HEK293 (cell line): Measurements from ENCODE around the gene TRAP1.
A peak's percentile ranks its signal among the peaks of the same experiment; 100 is the strongest.

Experiments used
- CTCF ChIA-PET: fragments of 350-600 bp; formaldehyde crosslinking; extraction: SDS; loops from one replicate; lab custom pipeline; 2021; ENCODE audit warnings: antibody characterized with exemption; lab: Yijun Ruan, JAX
- POLR2A ChIA-PET: fragments of 300-600 bp; formaldehyde crosslinking; extraction: SDS; loops from one replicate; lab custom pipeline; 2020; ENCODE audit warnings: antibody characterized with exemption, inconsistent platforms; lab: Yijun Ruan, JAX
- H3K27ac ChIP-seq: fragments of 200-500 bp; sonication (Bioruptor generic); 2 replicates; pipeline ENCODE4 v1.5.1; 2014; ENCODE audit warnings: low read depth, low read length, control low read depth, inconsistent platforms; ENCODE audit errors: extremely low read depth
- H3K36me3 ChIP-seq, 2 experiments: fragments of 200-500 bp in 1 of 2; sonication (Bioruptor generic) in 1 of 2; 1 replicate in 1 of 2; 2 replicates in 1 of 2; pipeline ENCODE4 v1.5.1; 2014 to 2017; ENCODE audit warnings: inconsistent platforms in 2 of 2, low read length in 2 of 2; ENCODE audit not compliant: control insufficient read depth in 2 of 2, insufficient read depth in 1 of 2
- H3K4me1 ChIP-seq: fragments of 200-500 bp; sonication (Bioruptor generic); 2 replicates; pipeline ENCODE4 v1.5.1; 2014; ENCODE audit warnings: mild to moderate bottlenecking, low read length, inconsistent platforms; ENCODE audit not compliant: control insufficient read depth, insufficient read depth
- H3K4me3 ChIP-seq: 2 replicates; pipeline ENCODE4 v1.5.1; 2011; ENCODE audit warnings: low read depth, mild to moderate bottlenecking, control low read depth, low read length, moderate library complexity
- H3K9me3 ChIP-seq: fragments of 200-500 bp; sonication (Bioruptor generic); 2 replicates; pipeline ENCODE4 v1.5.1; 2014; ENCODE audit warnings: low read depth, low read length, inconsistent platforms; ENCODE audit not compliant: control insufficient read depth, insufficient read depth
- KLF7 ChIP-seq: fragments of 450-650 bp; formaldehyde crosslinking; IDR thresholded peaks from 2 replicates; pipeline ENCODE4 v1.5.1; 2016; ENCODE audit warnings: missing biosample characterization, missing genetic modification characterization, borderline replicate concordance
- YY1 ChIP-seq: fragments of 450-650 bp; formaldehyde crosslinking; IDR thresholded peaks from 2 replicates; pipeline ENCODE4 v1.5.1; 2018; ENCODE audit warnings: missing biosample characterization, missing genetic modification characterization
- ZBTB20 ChIP-seq: fragments of 450-650 bp; formaldehyde crosslinking; IDR thresholded peaks from 2 replicates; pipeline ENCODE4 v1.5.1; 2016; ENCODE audit warnings: missing biosample characterization, missing genetic modification characterization
- ZIC2 ChIP-seq: fragments of 450-650 bp; formaldehyde crosslinking; IDR thresholded peaks from 2 replicates; pipeline ENCODE4 v1.5.1; 2016; ENCODE audit warnings: missing biosample characterization, missing genetic modification characterization
- ZNF133 ChIP-seq: fragments of 450-650 bp; formaldehyde crosslinking; IDR thresholded peaks from 2 replicates; pipeline ENCODE4 v1.5.1; 2016; ENCODE audit warnings: missing biosample characterization, missing genetic modification characterization
- ZNF221 ChIP-seq: fragments of 450-650 bp; formaldehyde crosslinking; IDR thresholded peaks from 2 replicates; pipeline ENCODE4 v1.5.1; 2017; ENCODE audit warnings: missing biosample characterization, missing genetic modification characterization, borderline replicate concordance
- ZNF239 ChIP-seq: fragments of 450-650 bp; formaldehyde crosslinking; IDR thresholded peaks from 2 replicates; pipeline ENCODE4 v1.5.1; 2016; ENCODE audit warnings: missing biosample characterization, missing genetic modification characterization
- ZNF473 ChIP-seq: fragments of 450-650 bp; formaldehyde crosslinking; IDR thresholded peaks from 2 replicates; pipeline ENCODE4 v1.5.1; 2017; ENCODE audit warnings: missing biosample characterization, missing genetic modification characterization
- ZNF596 ChIP-seq: fragments of 450-650 bp; IDR thresholded peaks from 2 replicates; pipeline ENCODE4 v1.5.0; 2018; ENCODE audit warnings: missing biosample characterization, mild to moderate bottlenecking, missing genetic modification characterization, moderate library complexity
- ZNF626 ChIP-seq: fragments of 450-650 bp; sonication (Bioruptor Pico); formaldehyde crosslinking; IDR thresholded peaks from 2 replicates; pipeline ENCODE4 v1.5.1; 2018; ENCODE audit warnings: missing biosample characterization, missing genetic modification characterization, inconsistent platforms
- ZNF629 ChIP-seq: fragments of 450-650 bp; formaldehyde crosslinking; IDR thresholded peaks from 2 replicates; pipeline ENCODE4 v1.5.1; 2017; ENCODE audit warnings: missing biosample characterization, missing genetic modification characterization
- ZNF791 ChIP-seq: fragments of 450-650 bp; formaldehyde crosslinking; IDR thresholded peaks from 2 replicates; pipeline ENCODE4 v1.5.1; 2016; ENCODE audit warnings: missing biosample characterization, missing genetic modification characterization
- ZSCAN23 ChIP-seq: fragments of 450-650 bp; formaldehyde crosslinking; IDR thresholded peaks from 2 replicates; pipeline ENCODE4 v1.5.1; 2016; ENCODE audit warnings: missing biosample characterization, missing genetic modification characterization
- TF ChIP-seq, protein P1 (sequence below): fragments of 450-650 bp; formaldehyde crosslinking; IDR thresholded peaks from 2 replicates; pipeline ENCODE4 v1.5.1; 2017; ENCODE audit warnings: missing biosample characterization, missing genetic modification characterization
- TF ChIP-seq, protein P2 (sequence below): fragments of 450-650 bp; formaldehyde crosslinking; IDR thresholded peaks from 2 replicates; pipeline ENCODE4 v1.5.1; 2016; ENCODE audit warnings: missing biosample characterization, missing genetic modification characterization, borderline replicate concordance

TRAP1 gene

DNA sequence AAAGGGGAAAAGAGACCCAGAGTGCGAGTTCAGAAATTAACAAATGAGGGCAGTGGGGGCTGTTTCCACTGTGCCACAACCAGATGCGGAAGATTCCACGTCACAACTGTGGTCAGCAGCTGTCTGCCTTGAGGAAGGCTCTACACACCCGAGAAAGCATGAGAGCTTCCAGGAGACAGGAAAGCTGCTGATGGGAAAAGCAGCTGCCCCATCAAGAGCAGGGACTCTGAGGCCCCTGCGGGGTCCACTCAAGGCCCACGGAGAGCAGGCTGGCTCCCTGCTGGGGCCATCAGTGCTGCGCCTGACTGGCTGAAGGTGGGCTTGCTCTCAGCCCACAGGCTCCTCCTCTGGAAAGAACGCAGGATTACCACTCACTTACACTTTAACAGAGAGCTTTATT is 14.8 kb upstream of the TRAP1 start (continued):
- no peak for TF ChIP-seq ZNF791

DNA sequence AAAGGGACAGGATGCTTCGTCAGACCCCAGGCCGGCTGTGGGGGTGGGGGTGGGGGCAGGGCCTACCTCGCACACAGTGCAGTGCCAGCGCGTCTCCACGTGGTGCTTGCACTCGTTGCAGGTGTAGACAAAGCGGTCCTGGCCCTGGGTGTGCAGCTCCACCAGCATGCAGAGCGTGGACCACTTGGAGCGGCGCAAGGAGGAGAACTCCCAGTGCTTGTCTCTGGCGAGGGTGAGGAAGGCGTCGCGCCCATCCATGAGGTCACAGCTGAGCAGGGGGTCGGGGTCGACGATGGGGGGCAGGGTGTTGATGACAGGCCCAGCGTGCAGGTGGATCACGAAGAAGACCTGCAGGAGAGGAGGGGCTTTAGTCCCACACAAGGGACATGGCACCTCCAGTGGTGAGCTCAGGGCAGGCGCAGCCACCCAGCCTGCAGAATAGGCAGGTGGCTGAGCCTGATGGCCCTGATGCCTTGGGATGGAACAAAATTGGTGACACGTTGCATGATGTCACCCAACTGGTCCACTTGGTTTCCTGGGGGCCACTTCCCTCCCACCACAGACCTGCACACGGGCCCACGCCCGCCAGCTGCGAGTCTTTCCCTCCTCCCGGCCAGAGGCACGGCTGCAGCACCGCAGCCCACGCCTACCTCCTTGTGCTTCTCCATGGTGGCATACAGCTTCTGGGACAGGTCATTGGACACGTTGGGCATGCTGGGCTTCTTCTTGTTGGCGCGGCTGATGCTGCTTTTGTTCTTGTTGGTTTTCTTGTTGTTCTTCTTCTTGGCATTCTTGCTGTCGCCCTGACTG is 14.0 kb upstream of the TRAP1 start:
- Histone ChIP-seq H3K27ac (no peak overlapping the region), H3K36me3 (peaks cover 7 to 88% of the 10 kb centered on the region in 2 experiments; a peak in 2 of 3 replicates), H3K4me3 (no peak overlapping the region), H3K4me1 (no peaks in the 10 kb centered on the region), H3K9me3 (no peaks in the 10 kb centered on the region)
- POLR2A ChIA-PET, result no interaction called here
- CTCF ChIA-PET, result no interaction called here
- TF ChIP-seq ZNF629 (tag by site-specific recombination), result 0 out of 2 replicates have a peak, but pooled peaks have one; percentile 25
- TF ChIP-seq ZNF133 (tag by site-specific recombination), result no peak
- TF ChIP-seq ZNF473, result no peak

DNA sequence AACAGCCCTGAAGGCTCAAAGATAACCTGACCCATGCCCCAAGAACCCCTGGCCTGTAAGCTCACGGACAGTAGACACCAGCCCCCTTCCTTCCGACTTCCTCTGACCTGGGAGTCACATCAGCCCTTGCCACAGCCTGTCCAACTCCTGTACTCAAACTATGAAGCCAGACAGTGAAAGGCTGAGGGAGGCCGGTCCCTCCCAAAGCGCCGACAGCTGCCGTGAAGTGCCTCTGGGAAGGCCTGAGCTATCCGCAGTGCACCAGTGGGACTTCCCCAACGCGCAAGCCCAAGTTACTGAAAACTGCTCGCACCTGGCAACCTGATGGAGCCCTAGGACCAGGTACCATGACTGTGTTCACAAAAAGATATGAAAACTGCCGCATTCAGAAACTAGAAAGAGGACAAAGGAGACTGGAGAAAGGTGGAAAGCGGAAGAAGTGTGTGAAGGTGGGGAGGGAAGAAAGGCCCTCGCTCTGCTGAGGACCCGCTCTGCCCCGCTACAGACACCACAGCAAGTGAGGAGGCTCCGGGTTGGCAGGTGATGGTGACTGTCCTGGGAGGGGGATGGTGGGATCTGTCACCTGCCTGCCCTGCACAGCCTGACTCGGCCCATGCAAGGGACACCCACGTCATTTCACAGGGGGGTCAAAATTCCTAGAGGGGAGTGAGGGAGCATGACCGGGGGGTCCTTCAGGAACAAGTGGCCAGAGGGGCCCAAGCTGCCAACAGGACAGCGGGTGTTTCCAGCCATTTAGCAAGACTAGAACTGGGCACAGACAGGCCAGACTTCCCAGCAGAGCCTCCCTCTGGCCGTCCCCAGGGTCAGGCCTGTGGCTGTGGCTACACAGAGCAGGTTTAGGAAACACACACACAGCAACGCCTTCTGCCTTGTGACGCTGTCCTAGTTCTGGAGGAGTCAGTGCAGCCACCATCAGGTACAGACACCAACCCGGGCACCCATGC is 13.1 kb upstream of the TRAP1 start:
- no peak for TF ChIP-seq ZNF221 (tag by site-specific recombination)
- no peak for TF ChIP-seq ZIC2 (tag by site-specific recombination)
- no peak for TF ChIP-seq ZSCAN23 (tag by site-specific recombination)
- no peak for TF ChIP-seq YY1 (tag by site-specific recombination)
- TF ChIP-seq ZNF626 (tag by site-specific recombination), result no peak
- TF ChIP-seq KLF7 (tag by site-specific recombination), result no peak
- TF ChIP-seq ZNF596, result no peak
- TF ChIP-seq, protein P1, sequence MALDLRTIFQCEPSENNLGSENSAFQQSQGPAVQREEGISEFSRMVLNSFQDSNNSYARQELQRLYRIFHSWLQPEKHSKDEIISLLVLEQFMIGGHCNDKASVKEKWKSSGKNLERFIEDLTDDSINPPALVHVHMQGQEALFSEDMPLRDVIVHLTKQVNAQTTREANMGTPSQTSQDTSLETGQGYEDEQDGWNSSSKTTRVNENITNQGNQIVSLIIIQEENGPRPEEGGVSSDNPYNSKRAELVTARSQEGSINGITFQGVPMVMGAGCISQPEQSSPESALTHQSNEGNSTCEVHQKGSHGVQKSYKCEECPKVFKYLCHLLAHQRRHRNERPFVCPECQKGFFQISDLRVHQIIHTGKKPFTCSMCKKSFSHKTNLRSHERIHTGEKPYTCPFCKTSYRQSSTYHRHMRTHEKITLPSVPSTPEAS (tag by site-specific recombination), result no peak
- TF ChIP-seq, protein P2, sequence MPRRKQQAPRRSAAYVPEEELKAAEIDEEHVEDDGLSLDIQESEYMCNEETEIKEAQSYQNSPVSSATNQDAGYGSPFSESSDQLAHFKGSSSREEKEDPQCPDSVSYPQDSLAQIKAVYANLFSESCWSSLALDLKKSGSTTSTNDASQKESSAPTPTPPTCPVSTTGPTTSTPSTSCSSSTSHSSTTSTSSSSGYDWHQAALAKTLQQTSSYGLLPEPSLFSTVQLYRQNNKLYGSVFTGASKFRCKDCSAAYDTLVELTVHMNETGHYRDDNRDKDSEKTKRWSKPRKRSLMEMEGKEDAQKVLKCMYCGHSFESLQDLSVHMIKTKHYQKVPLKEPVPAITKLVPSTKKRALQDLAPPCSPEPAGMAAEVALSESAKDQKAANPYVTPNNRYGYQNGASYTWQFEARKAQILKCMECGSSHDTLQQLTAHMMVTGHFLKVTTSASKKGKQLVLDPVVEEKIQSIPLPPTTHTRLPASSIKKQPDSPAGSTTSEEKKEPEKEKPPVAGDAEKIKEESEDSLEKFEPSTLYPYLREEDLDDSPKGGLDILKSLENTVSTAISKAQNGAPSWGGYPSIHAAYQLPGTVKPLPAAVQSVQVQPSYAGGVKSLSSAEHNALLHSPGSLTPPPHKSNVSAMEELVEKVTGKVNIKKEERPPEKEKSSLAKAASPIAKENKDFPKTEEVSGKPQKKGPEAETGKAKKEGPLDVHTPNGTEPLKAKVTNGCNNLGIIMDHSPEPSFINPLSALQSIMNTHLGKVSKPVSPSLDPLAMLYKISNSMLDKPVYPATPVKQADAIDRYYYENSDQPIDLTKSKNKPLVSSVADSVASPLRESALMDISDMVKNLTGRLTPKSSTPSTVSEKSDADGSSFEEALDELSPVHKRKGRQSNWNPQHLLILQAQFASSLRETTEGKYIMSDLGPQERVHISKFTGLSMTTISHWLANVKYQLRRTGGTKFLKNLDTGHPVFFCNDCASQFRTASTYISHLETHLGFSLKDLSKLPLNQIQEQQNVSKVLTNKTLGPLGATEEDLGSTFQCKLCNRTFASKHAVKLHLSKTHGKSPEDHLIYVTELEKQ (tag by site-specific recombination), result no peak
- TF ChIP-seq ZBTB20 (tag by site-specific recombination), result no peak
- TF ChIP-seq ZNF239, result no peak
- H3K9me3 ChIP-seq, result no peaks in the 10 kb centered on the region
- no peak overlapping the region for H3K4me3 ChIP-seq
- ChIA-PET CTCF (no interaction called here), POLR2A (no interaction called here)
- H3K36me3 ChIP-seq, result peaks cover 7 to 79% of the 10 kb centered on the region in 2 experiments; a peak in 2 of 3 replicates
- H3K4me1 ChIP-seq, result no peaks in the 10 kb centered on the region
- no peak overlapping the region for H3K27ac ChIP-seq
